Stimulated activated CD8-positive, alpha-beta memory T cell treated with anti-CD3 and anti-CD28 coated beads, Interleukin-12 subunit alpha, Interleukin-12 subunit beta, amount 100 ng/mL, for 4 hours (primary cell): ENCODE data around the gene DNAJC1.
"Not testable (repeated sequence)": the region's sequence is repeated elsewhere in the genome, so short reads cannot be mapped to it uniquely, and the experiment has no call there.

Experiments used
- DNase-seq: peaks from one replicate; pipeline ENCODE4 v3.0.0-alpha.2; 2020; ENCODE audit warnings: low read depth

Gene DNAJC1

DNA sequence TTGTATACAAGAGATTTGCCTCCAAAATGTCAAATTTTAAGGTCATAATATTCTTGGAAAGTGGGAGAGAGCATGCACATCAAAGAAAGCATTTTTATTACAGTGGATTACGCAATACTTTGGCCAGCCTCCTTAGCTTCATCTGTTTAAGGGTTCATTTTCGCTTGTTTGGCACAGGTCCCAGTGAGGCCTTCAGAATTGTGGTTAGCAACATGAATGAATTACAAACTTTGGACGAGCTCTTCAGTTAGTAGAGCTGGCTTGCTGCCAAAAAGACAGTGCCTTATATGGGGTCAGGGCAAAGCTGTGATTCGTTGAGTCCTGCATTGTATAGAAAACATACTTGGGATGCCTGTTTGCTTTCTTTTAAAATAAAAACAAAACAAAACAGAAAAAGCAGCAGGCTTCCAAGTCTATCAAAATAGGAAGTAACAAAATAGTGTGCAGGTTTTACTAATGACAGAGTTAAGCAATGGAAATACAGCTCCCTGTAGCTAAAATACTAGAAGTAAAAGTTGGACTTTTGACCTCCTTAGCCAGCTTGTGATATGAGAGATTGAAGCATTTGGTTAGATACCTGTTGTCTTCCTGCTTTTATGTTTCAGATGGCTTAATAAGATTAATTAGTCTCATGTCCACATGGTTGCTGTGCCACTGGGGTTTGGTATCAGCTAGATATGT is 278.7 kb downstream of the DNAJC1 start:
- DNase-seq = no peak

DNA sequence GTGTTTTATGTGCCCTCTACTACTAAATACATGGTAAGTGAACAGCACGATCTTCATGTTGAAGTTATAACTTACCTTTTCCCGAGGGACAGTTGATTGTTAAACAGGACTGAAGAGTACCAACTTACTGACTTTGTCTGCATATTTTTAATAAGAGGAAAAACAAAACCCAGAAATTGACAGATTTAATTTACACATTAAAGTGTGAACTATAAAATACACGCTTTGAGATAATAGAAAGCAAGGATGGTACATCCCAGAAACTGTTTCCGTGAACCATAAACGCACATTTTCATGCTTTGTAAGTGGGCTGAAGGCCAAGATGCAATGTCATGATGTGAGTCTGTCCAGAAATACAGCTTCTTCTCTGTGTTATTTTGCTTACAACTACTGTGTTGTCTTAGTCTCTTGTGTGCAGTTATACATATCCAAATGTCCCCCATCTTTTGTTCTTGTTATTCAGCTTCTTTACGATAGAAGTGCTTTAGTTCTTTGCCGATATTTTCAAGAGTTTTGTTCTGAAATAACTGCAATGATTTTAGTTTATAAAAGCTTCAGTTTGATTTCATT is 279.4 kb downstream of the DNAJC1 start:
- no peak for DNase-seq

DNA sequence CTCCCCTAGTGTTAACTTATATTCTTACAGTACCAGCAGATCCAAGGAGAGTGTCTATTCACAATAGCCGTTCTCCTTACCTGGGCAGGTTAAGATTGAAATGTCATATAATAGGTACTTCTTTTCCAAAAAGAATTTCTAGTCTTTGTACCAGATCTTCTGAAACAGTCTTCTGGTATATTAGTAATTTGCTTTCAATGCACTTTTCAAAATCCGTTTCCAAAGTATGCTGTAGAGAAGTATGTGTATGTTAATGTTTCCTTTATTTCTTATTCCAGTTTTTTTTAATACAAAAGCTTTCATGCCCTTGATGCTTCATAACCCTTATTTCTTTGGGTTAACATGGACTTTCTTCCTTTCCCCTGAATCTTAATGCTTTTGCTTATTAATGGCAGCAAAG is 281.3 kb downstream of the DNAJC1 start:
- no peak for DNase-seq

DNA sequence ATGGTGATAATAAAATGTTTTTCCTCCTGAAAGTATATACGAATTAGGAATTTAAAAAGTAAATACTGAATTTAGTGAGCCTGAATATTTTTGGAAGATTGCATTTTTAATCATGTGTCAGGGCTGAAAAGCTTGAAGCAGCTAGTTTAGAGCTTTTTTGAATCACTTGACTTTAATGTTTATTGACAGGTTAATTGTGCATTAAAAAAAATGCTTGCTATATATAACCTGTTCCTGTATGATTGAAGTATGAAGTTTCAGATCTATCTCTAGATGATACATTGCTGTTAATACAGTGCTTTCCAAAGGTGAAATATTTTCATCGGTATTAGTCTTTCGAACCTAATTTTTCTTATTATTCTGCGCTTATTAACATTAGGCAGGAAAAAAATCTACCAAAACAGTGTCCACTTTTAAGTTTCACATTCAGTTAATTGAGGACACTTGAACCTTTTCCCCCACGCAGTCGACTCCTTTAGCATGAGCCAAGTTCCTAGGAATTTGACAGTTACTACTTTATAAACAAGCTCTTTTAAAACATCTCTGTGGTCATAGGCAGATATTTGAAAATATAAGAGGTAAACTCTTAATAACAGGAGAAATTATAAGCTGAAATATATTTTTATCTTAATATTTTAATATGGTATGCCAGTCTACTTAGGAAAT is 282.4 kb downstream of the DNAJC1 start:
- DNase-seq = no peak

DNA sequence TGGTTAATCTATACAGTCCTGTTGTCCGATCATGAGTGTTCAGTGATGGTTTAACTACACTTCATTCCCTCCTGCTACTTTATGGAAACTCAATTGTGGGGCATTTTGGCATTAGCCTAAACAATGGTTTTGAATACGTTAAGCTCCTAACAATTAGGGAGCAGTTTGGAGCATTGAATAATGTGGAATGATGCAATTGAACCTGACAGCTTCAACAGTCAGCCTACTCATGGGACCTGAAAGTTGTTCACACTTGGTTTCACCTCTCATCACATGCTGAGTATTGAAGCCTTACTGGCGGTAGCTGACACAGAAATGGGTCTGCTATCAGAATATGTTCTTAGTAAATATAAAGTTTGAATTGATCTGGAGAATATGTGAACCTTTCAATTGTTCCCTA is 283.4 kb downstream of the DNAJC1 start:
- no peak for DNase-seq

DNA sequence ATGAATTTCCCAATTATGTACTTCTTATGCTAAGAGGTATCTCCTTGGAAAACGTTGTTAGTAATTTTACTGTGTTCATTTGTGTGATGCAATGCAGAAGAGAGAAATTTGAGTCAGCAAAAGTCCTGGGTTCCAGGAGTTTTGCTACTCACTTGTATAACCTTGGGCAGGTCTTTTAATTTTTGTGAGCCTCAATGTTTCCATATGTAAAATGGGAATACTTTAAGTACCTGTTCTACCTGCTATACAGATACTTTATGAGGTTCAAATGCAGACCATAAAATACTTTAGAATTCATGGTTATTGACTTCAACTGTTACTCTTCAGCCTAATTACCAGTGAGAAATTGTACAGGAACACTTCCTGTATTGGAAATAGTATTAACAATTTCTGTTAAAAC is 284.0 kb downstream of the DNAJC1 start:
- no peak for DNase-seq

DNA sequence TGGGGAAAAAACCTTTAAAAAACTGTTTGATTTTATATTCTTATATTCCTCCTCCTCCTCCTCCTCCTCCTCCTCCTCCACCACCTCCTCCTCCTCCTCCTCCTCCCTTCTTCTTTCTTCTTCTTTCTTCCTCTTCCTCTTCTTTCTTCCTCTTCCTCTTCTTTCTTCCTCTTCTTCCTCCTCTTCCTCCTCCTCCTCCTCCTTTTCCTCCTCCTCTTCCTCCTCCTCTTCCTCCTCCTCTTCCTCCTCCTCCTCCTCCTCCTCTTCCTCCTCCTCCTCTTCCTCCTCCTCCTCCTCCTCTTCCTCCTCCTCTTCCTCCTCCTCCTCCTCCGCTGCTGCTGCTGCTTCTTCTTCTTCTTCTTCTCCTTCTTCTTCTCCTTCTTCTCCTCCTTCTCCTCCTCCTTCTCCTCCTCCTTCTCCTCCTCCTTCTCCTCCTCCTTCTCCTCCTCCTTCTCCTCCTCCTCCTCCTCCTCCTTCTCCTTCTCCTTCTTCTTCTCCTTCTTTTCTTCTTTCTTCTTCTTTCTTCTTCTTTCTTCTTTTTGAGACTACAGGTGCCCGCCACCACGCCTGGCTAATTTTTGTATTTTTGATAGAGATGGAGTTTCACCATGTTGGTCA is 286.0 kb downstream of the DNAJC1 start:
- DNase-seq = not testable (repeated sequence)

DNA sequence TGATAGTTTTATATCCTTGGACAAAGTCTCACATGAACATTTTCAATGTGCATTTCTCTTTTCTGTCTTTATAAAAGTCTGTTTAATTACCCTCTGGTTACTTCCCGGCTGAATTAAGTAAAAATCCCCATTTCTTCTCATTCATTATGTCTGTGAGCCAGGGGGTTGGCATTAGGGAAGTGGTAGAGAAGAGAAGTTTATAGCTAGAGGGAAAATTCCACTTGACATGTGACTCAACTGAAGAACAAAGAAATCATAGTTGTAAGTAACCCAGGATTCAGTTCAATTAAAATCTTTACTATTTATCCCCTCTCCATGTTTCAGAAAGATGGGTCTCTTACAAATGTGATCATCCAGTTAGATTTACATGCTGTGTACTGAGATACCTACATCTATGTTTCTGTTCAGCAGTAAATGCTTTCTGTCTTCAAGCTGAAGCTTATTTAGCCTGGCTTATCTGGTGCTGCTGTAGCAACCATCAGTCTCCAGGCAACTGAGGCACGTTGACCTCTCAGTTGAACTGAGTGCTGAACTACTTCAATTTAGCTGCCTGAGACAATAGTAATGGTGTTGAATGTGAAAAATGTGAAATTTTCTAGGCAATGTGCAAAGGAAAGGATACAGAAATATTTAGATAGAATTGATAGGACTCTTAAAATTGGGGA is 287.9 kb downstream of the DNAJC1 start:
- no peak for DNase-seq

DNA sequence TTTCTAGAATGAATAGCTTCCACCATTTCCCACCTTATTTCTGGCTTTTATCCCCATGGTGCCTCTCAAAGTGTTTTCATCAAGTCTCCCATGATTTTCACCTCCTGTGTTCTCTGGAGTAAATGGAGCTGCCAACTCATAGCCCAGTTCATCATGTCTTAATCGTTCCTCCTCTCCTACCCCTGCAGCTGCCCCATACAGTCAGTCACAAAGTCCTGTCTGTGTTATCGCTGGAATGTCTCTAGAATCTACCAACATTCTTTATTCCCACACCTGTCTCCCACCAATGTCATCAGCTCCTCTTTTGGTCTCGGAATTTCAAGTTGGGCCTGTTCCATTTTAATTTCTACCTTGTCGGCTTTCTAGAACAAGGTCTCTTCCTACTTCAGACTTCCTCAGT is 290.6 kb downstream of the DNAJC1 start:
- DNase-seq = no peak

DNA sequence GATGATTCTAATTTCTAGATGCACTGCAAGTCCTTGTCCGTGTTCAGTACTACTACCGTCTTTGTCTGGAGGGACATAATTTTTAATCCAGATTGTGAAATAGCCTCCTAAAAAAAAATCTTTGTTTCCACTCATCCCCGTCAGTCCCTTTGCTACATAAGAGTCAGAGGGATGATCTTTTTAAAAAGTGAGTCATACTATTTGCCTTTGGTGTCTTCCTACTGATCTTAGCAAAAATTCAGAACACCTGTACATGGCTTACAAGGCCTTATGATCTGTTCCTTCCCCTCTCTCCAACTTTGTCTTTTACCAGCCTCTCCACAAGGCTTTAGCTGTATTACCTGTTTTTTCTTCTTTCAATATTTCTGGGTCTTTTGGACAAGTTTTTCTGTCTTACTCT is 296.0 kb downstream of the DNAJC1 start:
- no peak for DNase-seq
